Loucy (cell line): Measurements from ENCODE around the gene TAB2.

Source experiments
- CTCF ChIP-seq: fragments of 200-600 bp; sonication (generic); conservative IDR thresholded peaks from 2 replicates; pipeline ENCODE4 v1.5.1; 2014; ENCODE audit warnings: mild to moderate bottlenecking, antibody characterized with exemption, low read length
- EZH2phosphoT487 ChIP-seq: fragments of 200-600 bp; IDR thresholded peaks from 2 replicates; pipeline ENCODE4 v1.6.1; 2018; ENCODE audit warnings: antibody characterized with exemption, mild to moderate bottlenecking, moderate library complexity, borderline replicate concordance

DNA sequence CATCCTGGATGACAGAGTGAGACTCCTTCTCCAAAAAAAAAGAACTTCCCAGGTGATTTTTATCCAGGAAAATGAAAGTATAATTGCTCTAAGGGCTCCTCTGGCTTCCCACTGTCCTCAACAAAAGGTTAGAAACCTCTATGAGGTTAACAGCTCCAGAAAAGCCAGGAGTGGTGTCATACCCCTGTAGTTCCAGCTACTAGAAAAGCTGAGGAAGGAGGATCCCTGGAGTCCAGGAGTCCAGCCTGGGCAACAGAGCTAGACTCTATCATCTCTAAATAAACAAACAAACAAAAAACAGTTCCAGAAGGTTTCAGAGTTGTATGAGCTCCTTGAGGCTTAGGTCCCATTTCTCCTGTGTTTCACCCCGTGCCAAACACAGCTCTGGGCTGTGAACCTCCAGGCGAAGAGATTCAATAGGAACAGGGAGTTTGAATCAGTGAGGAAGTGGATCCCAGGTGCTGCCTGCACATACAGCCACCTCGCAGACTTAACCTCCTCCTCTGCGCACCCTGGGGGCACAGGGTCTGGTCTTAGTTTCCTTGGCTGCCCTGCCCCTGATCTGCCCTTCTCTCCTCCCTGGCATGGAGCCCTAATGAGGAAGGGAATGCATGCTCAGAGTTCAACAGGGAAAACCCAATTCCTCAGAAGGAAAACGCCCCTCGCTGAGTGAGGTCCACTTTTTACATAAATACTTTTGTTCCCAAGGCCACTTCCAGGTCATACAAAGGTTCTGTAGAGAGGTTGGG is 136.3 kb downstream of the TAB2 start:
- TF ChIP-seq CTCF (no peak), EZH2phosphoT487 (no peak)
